H1 (cell line): Measurements from ENCODE around the gene MEX3B. TPM values are rescaled to one million over a fixed set of nuclear protein-coding genes. Genes with fewer than 3 reads are reported as not detected.

Experiments
- CTCF ChIA-PET: fragments of 300-600 bp; sonication (Branson Sonifier 250); formaldehyde crosslinking; loops from one replicate; lab custom pipeline; 2021; ENCODE audit not compliant: partially characterized antibody; lab: Charles Lee
- POLR2A ChIA-PET: fragments of 300-600 bp; sonication (Branson Sonifier 250); formaldehyde crosslinking; loops from one replicate; lab custom pipeline; 2021; ENCODE audit warnings: inconsistent platforms; ENCODE audit not compliant: partially characterized antibody; lab: Charles Lee
- DNase-seq, 2 experiments: peaks; one replicate each; pipeline versions ENCODE4 v3.0.0 to v3.0.0-alpha.2; 2010 to 2022; ENCODE audit warnings: low spot score in 2 of 2, low read depth in 1 of 2, mixed read lengths in 1 of 2
- FAIRE-seq: peaks from 2 replicates; lab custom pipeline; 2011; peaks lifted over from hg19 to GRCh38; lab: Jason Lieb, UNC
- H2AFZ ChIP-seq: 2 replicates; pipeline ENCODE4 v1.8.1; 2012; ENCODE audit warnings: low read length, inconsistent platforms
- H2AK5ac ChIP-seq: 2 replicates; pipeline ENCODE4 v1.6.1; 2013; ENCODE audit warnings: low read depth, low read length
- H2BK120ac ChIP-seq: replicated peaks from 2 replicates; pipeline ENCODE3; 2013; ENCODE audit warnings: low read depth, low read length, inconsistent platforms
- H2BK12ac ChIP-seq: 2 replicates; pipeline ENCODE4 v1.6.1; 2013; ENCODE audit warnings: low read depth, low read length
- H2BK15ac ChIP-seq: 2 replicates; pipeline ENCODE4 v1.6.1; 2013; ENCODE audit warnings: low read length
- H2BK20ac ChIP-seq: 2 replicates; pipeline ENCODE4 v1.6.1; 2013; ENCODE audit warnings: low read length
- H2BK5ac ChIP-seq: 2 replicates; pipeline ENCODE4 v1.6.1; 2013; ENCODE audit warnings: low read depth, low read length
- H3K14ac ChIP-seq: 2 replicates; pipeline ENCODE4 v1.6.1; 2013; ENCODE audit warnings: inconsistent platforms; ENCODE audit not compliant: insufficient read length
- H3K18ac ChIP-seq: 2 replicates; pipeline ENCODE4 v1.6.1; 2013; ENCODE audit warnings: low read length; ENCODE audit errors: extremely low read depth
- H3K23ac ChIP-seq: 2 replicates; pipeline ENCODE4 v1.6.1; 2013; ENCODE audit warnings: inconsistent platforms; ENCODE audit not compliant: insufficient read length
- H3K23me2 ChIP-seq: 2 replicates; pipeline ENCODE4 v1.6.1; 2013; ENCODE audit warnings: low read depth, low read length
- H3K27ac ChIP-seq: 2 replicates; pipeline ENCODE4 v1.6.1; 2011; ENCODE audit warnings: low read depth, low read length, inconsistent platforms
- H3K27me3 ChIP-seq, 4 experiments: replicated peaks in 1 of 4; 1 replicate in 1 of 4; 2 replicates in 3 of 4; pipeline versions ENCODE4 v1.6.1 to v1.8.1; 2011 to 2013; ENCODE audit warnings: low read length in 3 of 4, mild to moderate bottlenecking in 3 of 4, inconsistent platforms in 2 of 4, mixed read lengths in 2 of 4, moderate library complexity in 1 of 4; ENCODE audit not compliant: control insufficient read depth in 3 of 4, insufficient read depth in 3 of 4; ENCODE audit errors: extremely low read depth in 1 of 4
- H3K36me3 ChIP-seq, 4 experiments: 2 replicates each; pipeline versions ENCODE4 v1.6.1 to v1.8.1; 2011 to 2013; ENCODE audit warnings: mild to moderate bottlenecking in 4 of 4, low read length in 3 of 4, moderate library complexity in 2 of 4, control low read depth in 1 of 4, inconsistent platforms in 1 of 4; ENCODE audit not compliant: insufficient read depth in 4 of 4, control insufficient read depth in 2 of 4
- H3K4ac ChIP-seq: replicated peaks from 2 replicates; pipeline ENCODE3; 2013; ENCODE audit warnings: low read length, low read depth, mixed read lengths, inconsistent platforms; ENCODE audit not compliant: insufficient read length
- H3K4me1 ChIP-seq, 4 experiments: replicated peaks in 1 of 4; 1 replicate in 1 of 4; 2 replicates in 3 of 4; pipeline versions ENCODE4 v1.6.1 to v1.8.1; 2011 to 2013; ENCODE audit warnings: low read length in 3 of 4, inconsistent platforms in 2 of 4, mixed read lengths in 1 of 4; ENCODE audit not compliant: insufficient read depth in 4 of 4, control insufficient read depth in 3 of 4
- H3K4me2 ChIP-seq, 2 experiments: 2 replicates each; pipeline versions ENCODE4 v1.6.1 to v1.8.1; 2011 to 2013; ENCODE audit warnings: low read depth in 2 of 2, low read length in 2 of 2, control low read depth in 1 of 2, inconsistent platforms in 1 of 2, mild to moderate bottlenecking in 1 of 2; ENCODE audit not compliant: insufficient read depth in 1 of 2
- H3K4me3 ChIP-seq, 4 experiments: fragments of 200-600, 300-600 bp in 1 of 4; sonication (generic), shearing (Covaris generic), sonication (Bioruptor Twin) in 1 of 4; 2 replicates each; pipeline versions ENCODE4 v1.5.1 to v1.8.1; 2011 to 2016; ENCODE audit warnings: low read length in 4 of 4, low read depth in 3 of 4, control low read depth in 2 of 4, inconsistent platforms in 2 of 4, mild to moderate bottlenecking in 2 of 4, mixed read lengths in 1 of 4, moderate library complexity in 1 of 4; ENCODE audit not compliant: insufficient read depth in 2 of 4; ENCODE audit errors: extremely low read depth in 1 of 4
- H3K56ac ChIP-seq: replicated peaks from 2 replicates; pipeline ENCODE3; 2013; ENCODE audit warnings: low read depth, mild to moderate bottlenecking, mixed read lengths, low read length, inconsistent platforms; ENCODE audit not compliant: insufficient read length
- H3K79me1 ChIP-seq: 2 replicates; pipeline ENCODE4 v1.6.1; 2013; ENCODE audit warnings: low read depth, low read length, control low read depth
- H3K79me2 ChIP-seq, 2 experiments: 2 replicates each; pipeline versions ENCODE4 v1.6.1 to v1.8.1; 2012 to 2013; ENCODE audit warnings: low read length in 2 of 2, mild to moderate bottlenecking in 2 of 2, inconsistent platforms in 1 of 2; ENCODE audit not compliant: insufficient read depth in 2 of 2, control insufficient read depth in 1 of 2
- H3K9ac ChIP-seq, 4 experiments: replicated peaks in 1 of 4; 1 replicate in 1 of 4; 2 replicates in 3 of 4; pipeline versions ENCODE4 v1.6.1 to v1.8.1; 2011 to 2013; ENCODE audit warnings: low read depth in 3 of 4, low read length in 3 of 4, control low read depth in 2 of 4, mild to moderate bottlenecking in 2 of 4, moderate library complexity in 2 of 4, inconsistent platforms in 1 of 4; ENCODE audit errors: extremely low read depth in 1 of 4
- H3K9me3 ChIP-seq, 2 experiments: 2 replicates each; pipeline versions ENCODE4 v1.6.1 to v1.8.1; 2012 to 2013; ENCODE audit warnings: mild to moderate bottlenecking in 2 of 2, moderate library complexity in 2 of 2, control low read depth in 1 of 2, inconsistent platforms in 1 of 2, low read depth in 1 of 2, low read length in 1 of 2, mixed read lengths in 1 of 2; ENCODE audit not compliant: insufficient read depth in 2 of 2
- H4K20me1 ChIP-seq, 2 experiments: replicated peaks in 1 of 2; 2 replicates each; pipeline versions ENCODE3 to v1.8.1; 2011 to 2013; ENCODE audit warnings: inconsistent platforms in 2 of 2, low read length in 2 of 2, mild to moderate bottlenecking in 1 of 2; ENCODE audit not compliant: insufficient read depth in 2 of 2, control insufficient read depth in 1 of 2
- H4K5ac ChIP-seq: 2 replicates; pipeline ENCODE4 v1.6.1; 2013; ENCODE audit warnings: low read length, low read depth, mixed read lengths, inconsistent platforms; ENCODE audit not compliant: insufficient read length
- H4K8ac ChIP-seq: 2 replicates; pipeline ENCODE4 v1.8.0; 2013; ENCODE audit warnings: mild to moderate bottlenecking, moderate library complexity, low read length, inconsistent platforms; ENCODE audit not compliant: insufficient read depth; ENCODE audit errors: extremely low read depth
- H4K91ac ChIP-seq: replicated peaks from 2 replicates; pipeline ENCODE3; 2013; ENCODE audit warnings: low read length, mixed read lengths, inconsistent platforms; ENCODE audit not compliant: insufficient read length
- ASH2L ChIP-seq: fragments of 200-600, 300-600 bp; sonication (generic); IDR thresholded peaks from one replicate; pipeline ENCODE4 v1.7.1; 2017; ENCODE audit warnings: low read length
- ATF3 ChIP-seq: IDR thresholded peaks from 2 replicates; pipeline ENCODE4 v1.6.1; 2011; ENCODE audit warnings: low read depth, mild to moderate bottlenecking, low read length; ENCODE audit not compliant: insufficient read depth
- CTCF ChIP-seq, 3 experiments: IDR thresholded peaks; 1 replicate in 2 of 3; 2 replicates in 1 of 3; pipeline versions ENCODE4 v1.5.1 to v1.6.1; 2011; ENCODE audit warnings: low read length in 3 of 3, mild to moderate bottlenecking in 3 of 3, inconsistent platforms in 2 of 3, low read depth in 1 of 3, moderate library complexity in 1 of 3; ENCODE audit not compliant: insufficient read depth in 1 of 3; ENCODE audit errors: control extremely low read depth in 1 of 3
- JUND ChIP-seq: IDR thresholded peaks from 2 replicates; pipeline ENCODE4 v1.6.1; 2011; ENCODE audit warnings: mild to moderate bottlenecking, improper control_type of control experiment, low read length
- MAFK ChIP-seq: IDR thresholded peaks from 2 replicates; pipeline ENCODE4 v1.6.1; 2012; ENCODE audit warnings: low read depth, mild to moderate bottlenecking, improper control_type of control experiment, low read length
- NRF1 ChIP-seq: IDR thresholded peaks from 2 replicates; pipeline ENCODE4 v1.6.1; 2011; ENCODE audit warnings: mild to moderate bottlenecking, low read depth, low read length, improper control_type of control experiment
- RAD21 ChIP-seq, 2 experiments: IDR thresholded peaks in 1 of 2; conservative IDR thresholded peaks in 1 of 2; 2 replicates each; pipeline ENCODE4 v1.6.1; 2011; ENCODE audit warnings: low read depth in 2 of 2, low read length in 2 of 2, improper control_type of control experiment in 1 of 2, inconsistent platforms in 1 of 2, mild to moderate bottlenecking in 1 of 2, moderate library complexity in 1 of 2
- RNF2 ChIP-seq: fragments of 200-900, 300-1000 bp; sonication (generic); IDR thresholded peaks from 2 replicates; pipeline ENCODE4 v1.7.1; 2016; ENCODE audit warnings: borderline replicate concordance, low read depth, mild to moderate bottlenecking, antibody characterized with exemption, low read length; ENCODE audit not compliant: poor library complexity, severe bottlenecking; ENCODE audit errors: missing control alignments
- SIN3A ChIP-seq, 2 experiments: IDR thresholded peaks in 1 of 2; conservative IDR thresholded peaks in 1 of 2; 2 replicates each; pipeline ENCODE4 v1.6.1; 2011 to 2012; ENCODE audit warnings: low read length in 2 of 2, improper control_type of control experiment in 1 of 2, low read depth in 1 of 2, mild to moderate bottlenecking in 1 of 2
- WGBS, 2 experiments: shearing (Covaris generic) in 1 of 2; methylation state at CpG; one replicate each; pipeline versions ENCODE4 v1.1.6 to v1.1.7; 2013 to 2015; ENCODE audit warnings: low lambda C conversion rate in 2 of 2, mixed read lengths in 2 of 2, inconsistent platforms in 1 of 2, low coverage in 1 of 2, missing lambda C conversion rate in 1 of 2; ENCODE audit not compliant: insufficient replicate concordance in 2 of 2, insufficient coverage in 1 of 2, insufficient read length in 1 of 2; ENCODE audit errors: extremely low coverage in 1 of 2, missing lambda C conversion rate in 1 of 2; 5-methylcytosine and 5-hydroxymethylcytosine counted together
- polyA plus RNA-seq, 7 experiments: library from polyadenylated mRNA; depleted of rRNA in 3 of 7; stranded (reverse) in 5 of 7; unstranded in 2 of 7; fragments of >200 nt in 5 of 7; fragments of 200-250 nt in 2 of 7; gene quantifications; 1 replicate in 5 of 7; 2 replicates in 1 of 7; 4 replicates in 1 of 7; pipeline versions ENCODE4 v1.2.1 to v1.2.3, GENCODE V29; 2011 to 2013; ENCODE audit warnings: missing spikeins in 2 of 7, mixed read lengths in 2 of 7
- total RNA-seq: library from RNA; stranded (reverse); fragmentation: NEBNext Ultra II Directional; extraction: Animal tissue kit (Norgen Biotek cat#: 25700); gene quantifications from 2 replicates; pipeline ENCODE4 v1.2.1, GENCODE V29; 2021

The MEX3B gene
- total and polyA plus RNA-seq, 2 of the 8 experiments (the other 6 are each of a cell fraction or from before 2014, with no cell fraction given), result 8.0 to 15.9 TPM

- no peak overlapping the region for H3K23ac ChIP-seq
- ChIA-PET POLR2A (interaction anchor here (1.0 kb wide), 1 partner anchor 18 kb away, joined by 3 read pairs; no protein-coding TSS in a partner anchor), CTCF (interaction anchor here (0.6 to 1.5 kb wide), 4 partner anchors 9 to 630 kb away, joined by 3 to 5 read pairs (median 4); no protein-coding TSS in a partner anchor)
- no peaks in the 10 kb centered on the region; a peak in 1 of 4 replicates for H3K79me2 ChIP-seq
- peaks cover 5 to 10% of the 10 kb centered on the region in 2 experiments for H4K20me1 ChIP-seq
- H2AK5ac ChIP-seq, result no peak overlapping the region
- H2AFZ ChIP-seq, result no peak overlapping the region
- no peak overlapping the region for H2BK12ac ChIP-seq
- H3K56ac ChIP-seq, result no peak overlapping the region
- FAIRE-seq (no peak), DNase-seq (no peak)
- H3K9me3 ChIP-seq, result no peaks in the 10 kb centered on the region
- H3K14ac ChIP-seq, result no peak overlapping the region
- H4K5ac ChIP-seq, result no peak overlapping the region
- H3K27me3 ChIP-seq, result peaks cover 0 to 8% (median 3%) of the 10 kb centered on the region in 4 experiments; a peak in 4 of 7 replicates
- no peak overlapping the region for H3K27ac ChIP-seq
- peaks cover 0 to 14% (median 7%) of the 10 kb centered on the region in 4 experiments; a peak in 6 of 7 replicates for H3K4me1 ChIP-seq
- H3K4me3 ChIP-seq, result no peak overlapping the region
- no peak overlapping the region for H4K91ac ChIP-seq
- no peak overlapping the region for H3K18ac ChIP-seq
- no peaks in the 10 kb centered on the region for H3K79me1 ChIP-seq
- peaks cover 0 to 6% (median 0%) of the 10 kb centered on the region in 4 experiments; a peak in 2 of 8 replicates for H3K36me3 ChIP-seq
- H2BK20ac ChIP-seq, result no peak overlapping the region
- 88% methylated on average over 7 of the region's 7 CpGs; no CpG with 5 or more reads in 1 of the 2 experiments for WGBS, 2 experiments
- H3K9ac ChIP-seq, result no peak overlapping the region
- no peak overlapping the region for H2BK120ac ChIP-seq
- no peak overlapping the region for H2BK15ac ChIP-seq
- peaks cover 17% of the 10 kb centered on the region; the same call in 1 of the 2 replicates for H3K23me2 ChIP-seq
- H3K4ac ChIP-seq, result no peak overlapping the region
- no peak overlapping the region for H4K8ac ChIP-seq
- no peak overlapping the region for H2BK5ac ChIP-seq
- H3K4me2 ChIP-seq, result no peak overlapping the region
- TF ChIP-seq ASH2L, result no peak
- TF ChIP-seq SIN3A (conservative IDR thresholded peaks at IDR 0.05 in 1 of 2, IDR thresholded peaks at IDR 0.05 in 1 of 2; ENCODE audit: low read depth in 1 of 2, low read length in 2 of 2), result no peak
- no peak for TF ChIP-seq RNF2
- no peak for TF ChIP-seq NRF1
- TF ChIP-seq RAD21 (IDR thresholded peaks at IDR 0.05 in 1 of 2, conservative IDR thresholded peaks at IDR 0.05 in 1 of 2; ENCODE audit: low read depth in 2 of 2, low read length in 2 of 2), result no peak
- no peak for TF ChIP-seq JUND
- TF ChIP-seq CTCF (IDR thresholded peaks at IDR 0.05; ENCODE audit: control extremely low read depth in 1 of 3, insufficient read depth in 1 of 3, low read depth in 1 of 3, low read length in 3 of 3), result no peak
- no peak for TF ChIP-seq MAFK
- no peak for TF ChIP-seq ATF3
Measured at GRCh38 chr15:82039871-82040270, 5.9 kb downstream of the MEX3B start.
